Stimulated activated CD4-positive, alpha-beta T cell treated with anti-CD3 and anti-CD28 coated beads, Interleukin-4, amount 100 ng/mL, for 48 hours (primary cell): ENCODE data around the gene LPIN2.
"Not testable (repeated sequence)": the region's sequence is repeated elsewhere in the genome, so short reads cannot be mapped to it uniquely, and the experiment has no call there.

Experiments used
- DNase-seq, 2 donors: peaks; one replicate each; pipeline ENCODE4 v3.0.0-alpha.2; 2020; ENCODE audit warnings: low read depth in 2 of 2

Gene LPIN2

GRCh38 chr18:3044931-3045698 lies 32.2 kb upstream of the LPIN2 start:
- no peak for DNase-seq

- DNase-seq, result no peak
Measured at GRCh38 chr18:3042379-3042778, 29.4 kb upstream of the LPIN2 start.

- no peak for DNase-seq
Measured at GRCh38 chr18:3041843-3042242, 28.9 kb upstream of the LPIN2 start.

GRCh38 chr18:3040881-3041280 lies 27.9 kb upstream of the LPIN2 start:
- no peak for DNase-seq

DNA sequence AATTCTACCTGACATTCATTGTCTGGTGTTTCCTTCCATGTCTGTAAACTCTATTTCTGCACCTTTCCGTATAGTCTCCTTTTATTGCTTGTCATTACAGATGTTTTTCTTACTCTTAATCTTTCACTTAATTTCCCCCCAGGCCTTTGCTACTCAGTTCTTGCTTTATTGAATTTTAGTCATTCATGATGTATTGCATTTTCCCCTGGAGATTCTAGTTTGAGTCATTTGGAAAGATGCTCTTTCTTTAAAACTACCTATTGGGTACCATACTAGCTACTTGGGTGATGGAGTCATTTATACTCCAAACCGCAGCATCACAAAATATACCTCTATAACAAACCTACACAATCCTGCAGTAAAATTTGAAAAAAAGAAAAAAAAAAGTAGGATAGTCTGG lies 27.2 kb upstream of the LPIN2 start:
- no peak for DNase-seq

- no peak for DNase-seq
Measured at GRCh38 chr18:3037423-3037915, 24.5 kb upstream of the LPIN2 start.

- DNase-seq, result no peak
Measured at GRCh38 chr18:3036108-3036507, 23.2 kb upstream of the LPIN2 start.

DNA sequence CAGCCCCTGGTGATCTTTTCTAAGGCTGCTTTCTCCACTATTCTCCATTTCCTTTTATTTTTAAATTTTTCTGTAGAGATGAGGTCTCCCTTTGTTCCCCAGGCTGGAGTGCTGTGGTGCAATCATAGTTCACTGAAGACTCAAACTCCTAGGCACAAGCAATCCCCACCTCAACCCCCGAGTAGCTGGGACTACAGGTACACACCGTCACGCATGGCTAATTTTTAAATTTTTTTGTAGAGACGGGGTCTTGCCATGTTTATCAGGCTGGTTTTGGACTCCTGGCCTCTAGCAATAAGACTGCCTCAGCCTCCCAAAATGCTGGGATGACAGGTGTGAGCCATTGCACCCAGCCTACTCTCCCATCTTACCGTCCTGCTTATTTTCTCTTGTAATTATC lies 22.7 kb upstream of the LPIN2 start:
- DNase-seq, result no peak

DNA sequence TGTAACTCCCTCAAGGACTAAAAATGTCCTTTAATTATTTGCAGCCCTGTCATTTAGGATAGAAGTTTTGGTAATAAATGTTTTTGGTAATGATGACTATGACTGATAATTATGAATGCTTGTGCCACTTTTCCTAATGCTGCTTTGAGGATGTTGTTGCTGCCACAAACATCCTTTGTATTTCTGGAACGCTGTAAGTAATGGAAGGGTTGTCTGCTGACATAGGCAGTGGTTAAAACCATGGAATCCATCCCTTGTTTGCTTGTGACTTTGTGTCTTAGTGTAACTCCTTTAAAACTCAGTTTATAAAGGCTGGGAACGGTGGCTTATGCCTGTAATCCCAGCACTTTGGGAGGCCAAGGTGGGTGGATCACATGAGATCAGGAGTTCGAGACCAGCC lies 19.8 kb upstream of the LPIN2 start:
- DNase-seq, result no peak

DNA sequence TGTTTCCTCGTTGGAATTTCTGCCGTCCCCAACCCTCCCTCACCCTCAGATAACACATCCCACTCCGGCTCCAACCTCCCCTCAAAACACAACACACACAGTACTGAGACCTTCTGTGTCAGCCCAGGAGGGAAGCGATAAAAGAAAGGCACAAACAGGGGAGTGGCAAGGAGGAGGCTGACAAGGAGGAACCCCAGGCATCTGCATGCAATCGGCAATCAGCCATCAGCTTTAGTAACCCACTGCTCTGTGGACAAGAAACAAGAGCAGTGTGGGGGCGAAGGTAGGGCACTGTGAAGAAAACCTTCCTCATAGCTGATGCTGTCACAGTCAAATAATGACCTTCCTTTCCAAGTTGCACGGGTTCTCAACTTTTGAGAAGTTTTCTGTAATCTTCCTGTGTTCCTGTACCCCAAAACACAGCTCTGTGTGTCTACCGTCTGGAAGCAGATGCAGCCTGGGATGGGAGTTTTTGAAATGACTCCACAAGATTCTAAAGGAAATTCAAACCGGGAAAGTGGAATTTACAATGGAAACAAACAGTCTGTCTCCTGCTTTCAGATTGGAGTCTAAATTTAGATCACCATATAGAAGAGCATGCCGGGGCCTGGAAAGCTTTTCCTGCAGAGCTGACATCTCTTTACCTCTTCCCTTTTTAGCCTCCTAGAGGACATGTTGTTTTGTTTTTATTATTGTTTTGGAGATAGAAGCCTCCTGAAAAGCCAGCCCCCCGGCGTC lies 16.4 kb upstream of the LPIN2 start:
- no peak for DNase-seq

DNA sequence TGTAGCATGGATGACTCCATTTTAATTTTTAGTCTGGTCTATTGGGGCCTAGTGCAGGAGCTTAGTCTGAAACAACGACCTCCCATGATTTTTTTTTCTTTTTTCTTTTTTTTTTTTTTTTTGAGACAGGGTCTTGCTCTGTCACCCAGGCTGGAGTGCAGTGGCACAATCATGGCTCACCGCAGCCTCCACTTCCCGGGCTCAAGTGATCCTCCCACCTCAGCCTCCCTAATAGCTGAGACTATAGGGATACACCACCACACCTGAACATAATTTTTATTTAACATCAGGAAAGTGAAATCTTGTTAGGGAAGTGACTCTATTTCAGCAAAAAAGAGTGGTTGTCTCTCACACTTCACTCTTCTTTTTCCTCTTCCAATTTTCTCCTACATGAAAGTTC lies 15.2 kb upstream of the LPIN2 start:
- not testable (repeated sequence) for DNase-seq

GRCh38 chr18:3027370-3027891 lies 14.5 kb upstream of the LPIN2 start:
- no peak for DNase-seq

DNA sequence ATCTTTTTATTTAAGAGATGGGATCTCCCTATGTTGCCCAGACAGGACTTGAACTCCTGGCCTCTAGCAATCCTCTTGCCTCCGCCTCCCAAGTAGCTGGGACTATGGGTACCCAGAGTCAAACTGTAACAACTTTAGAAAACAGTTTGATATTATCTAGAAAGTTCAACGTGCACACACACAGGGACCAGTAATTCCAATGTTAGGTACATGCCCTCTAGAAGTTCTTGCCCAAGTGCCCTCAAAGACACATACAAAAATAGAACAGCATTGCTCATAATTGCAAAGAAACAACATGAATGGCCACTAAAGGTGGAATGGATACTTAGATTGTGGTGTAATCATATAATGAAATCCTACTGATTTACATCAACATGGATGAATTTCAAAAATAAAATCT lies 12.6 kb upstream of the LPIN2 start:
- no peak for DNase-seq

GRCh38 chr18:3023603-3024002 lies 10.7 kb upstream of the LPIN2 start:
- not testable (repeated sequence) for DNase-seq

DNA sequence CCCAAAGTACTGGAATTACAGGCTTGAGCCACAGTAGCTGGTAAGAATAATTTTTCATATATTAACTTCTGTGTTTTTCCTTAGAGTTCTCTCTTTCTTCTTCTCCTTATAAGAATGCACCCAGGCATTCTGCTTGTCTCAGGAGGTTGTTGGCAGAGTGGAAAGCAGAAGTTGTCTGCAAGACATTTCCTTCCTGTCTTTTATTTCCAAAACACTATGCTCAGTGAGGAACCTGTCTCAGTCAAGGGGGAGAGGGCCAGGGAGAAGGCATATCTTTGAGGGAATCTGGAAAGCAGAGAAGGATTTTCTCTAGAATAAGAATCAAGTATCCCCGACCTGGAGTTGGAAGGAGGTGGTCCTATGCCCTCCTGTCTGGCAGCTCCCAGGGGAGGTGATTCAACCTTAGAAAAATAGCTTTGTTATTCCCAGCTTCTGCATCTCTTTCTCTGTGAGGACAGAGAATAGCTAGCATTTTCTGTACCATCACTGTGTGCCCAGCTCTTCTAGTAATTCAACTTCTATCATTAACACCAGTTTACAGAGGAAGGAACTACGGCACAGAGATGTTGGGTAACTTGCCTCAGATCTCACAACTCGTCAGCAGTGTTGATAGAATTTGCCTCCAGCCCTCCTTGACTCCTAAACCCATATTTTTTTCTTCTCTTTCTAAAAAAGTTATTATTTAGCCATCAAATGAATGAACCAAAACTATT lies 3.8 kb upstream of the LPIN2 start:
- no peak for DNase-seq

- no peak for DNase-seq
Measured at GRCh38 chr18:3015851-3016250, 2.9 kb upstream of the LPIN2 start.

DNA sequence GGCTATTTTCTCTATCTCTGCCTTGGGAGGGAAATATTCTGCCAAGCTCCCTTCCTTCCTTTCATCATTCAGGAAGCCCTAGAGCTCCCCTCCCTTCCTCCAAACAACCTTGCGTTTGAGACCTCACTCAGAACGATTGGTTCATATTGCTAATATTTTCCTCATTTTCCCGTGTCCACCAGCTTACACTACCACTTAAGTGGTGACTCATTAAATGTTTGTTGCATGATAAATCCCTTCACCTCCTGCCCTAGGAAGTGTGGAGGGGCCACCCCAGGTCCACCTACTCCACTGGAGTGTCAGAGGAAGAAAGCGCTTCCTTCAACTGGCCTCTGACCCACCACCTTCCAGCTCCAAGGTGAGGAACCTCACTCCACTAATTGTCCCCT lies 2.3 kb upstream of the LPIN2 start:
- DNase-seq, result no peak

GRCh38 chr18:3014503-3015203 lies 1.7 kb upstream of the LPIN2 start:
- no peak for DNase-seq

- peak; percentile 25 to 32 for DNase-seq
Measured at GRCh38 chr18:3012136-3013023, 564 bp downstream of the LPIN2 start.

- DNase-seq, result no peak
Measured at GRCh38 chr18:3010086-3010485, 2.9 kb downstream of the LPIN2 start.

GRCh38 chr18:3008541-3008940 lies 4.4 kb downstream of the LPIN2 start:
- DNase-seq, result no peak
